ENCODE measurements around the gene ANO2.

Gene ANO2

DNA sequence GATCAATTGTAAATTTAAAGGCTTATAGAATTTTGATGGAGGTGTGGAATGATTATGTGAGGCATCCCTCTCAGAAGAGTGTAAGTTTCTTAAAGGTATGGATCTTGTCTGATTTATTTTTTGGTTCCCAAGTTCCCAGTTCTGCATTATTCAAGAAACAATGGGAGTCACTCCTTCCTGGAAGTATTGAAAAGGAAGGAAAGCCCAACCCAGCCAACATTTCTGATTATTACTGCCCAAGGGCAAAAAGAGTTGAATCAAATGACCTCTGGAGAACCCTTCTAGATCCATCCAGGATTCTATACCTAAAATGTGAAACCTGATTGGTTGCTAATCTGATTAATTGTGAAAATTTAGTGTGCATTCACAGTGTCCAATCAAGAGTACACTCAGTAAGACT, 166.2 kb downstream of the ANO2 start:
- no peak for DNase-seq (ENCODE audit: low read depth)

DNA sequence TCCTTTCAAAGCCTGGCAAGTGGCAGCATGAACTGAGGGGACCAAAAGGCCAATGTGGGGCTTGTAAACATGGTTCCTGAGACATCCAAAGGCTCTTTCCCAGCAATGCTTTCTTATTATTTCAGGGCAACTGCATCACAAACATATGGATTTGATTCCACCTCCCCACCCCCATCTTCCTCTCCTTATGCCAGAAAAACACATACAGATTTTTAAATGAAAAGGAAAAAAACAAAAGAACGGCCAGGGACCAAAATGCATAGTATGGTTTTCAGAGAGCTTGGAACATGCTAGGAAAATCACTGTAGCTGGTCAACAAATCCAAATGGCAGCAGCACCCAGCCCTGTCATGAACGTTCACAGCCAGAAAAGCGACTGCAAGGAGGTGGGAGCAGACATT, 167.6 kb downstream of the ANO2 start:
- DNase-seq (ENCODE audit: low read depth): no peak

- DNase-seq (ENCODE audit: low read depth): no peak
Observed at GRCh38 chr12:5776091-5776490, 169.0 kb downstream of the ANO2 start.

DNA sequence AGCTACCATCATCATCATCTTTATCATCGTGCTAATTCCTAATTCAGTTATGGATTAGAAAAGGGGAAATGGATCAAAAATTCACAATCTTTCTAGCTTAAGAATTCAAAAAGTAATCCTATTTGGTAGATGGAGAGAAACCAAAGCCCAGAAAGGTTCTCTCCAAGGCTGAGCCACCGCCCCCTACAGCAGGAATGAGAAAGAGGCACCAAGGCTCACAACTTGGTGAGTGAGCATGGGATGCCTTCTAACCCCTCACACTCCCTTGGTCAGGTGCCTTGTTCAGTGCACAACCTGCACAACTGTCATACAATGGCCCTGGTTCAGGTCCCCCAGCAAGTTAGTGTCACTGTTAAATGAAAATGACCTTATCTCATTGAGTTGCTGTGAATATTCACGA, 171.5 kb downstream of the ANO2 start:
- DNase-seq (ENCODE audit: low read depth): no peak

DNA sequence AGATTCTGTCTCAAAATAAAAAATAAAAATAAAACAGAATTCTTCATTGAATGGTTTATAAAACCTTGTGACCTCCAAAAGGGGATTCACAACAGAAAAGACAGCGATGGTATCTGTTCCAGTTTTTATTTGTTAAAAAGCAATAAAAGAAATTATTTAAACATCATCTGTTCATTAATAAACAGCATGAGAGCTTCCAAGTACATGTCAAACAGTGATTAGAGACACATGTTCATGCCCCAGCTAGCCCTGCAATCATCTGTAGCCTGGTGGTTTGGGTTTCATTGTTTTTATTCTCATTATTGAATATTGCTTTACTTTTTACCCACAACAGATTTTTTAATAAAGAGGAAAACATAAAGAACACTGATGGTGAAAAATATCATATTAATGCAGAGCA, 173.3 kb downstream of the ANO2 start:
- no peak for DNase-seq (ENCODE audit: low read depth)

- no peak for DNase-seq (ENCODE audit: low read depth)
Observed at GRCh38 chr12:5770727-5771126, 174.3 kb downstream of the ANO2 start.

DNA sequence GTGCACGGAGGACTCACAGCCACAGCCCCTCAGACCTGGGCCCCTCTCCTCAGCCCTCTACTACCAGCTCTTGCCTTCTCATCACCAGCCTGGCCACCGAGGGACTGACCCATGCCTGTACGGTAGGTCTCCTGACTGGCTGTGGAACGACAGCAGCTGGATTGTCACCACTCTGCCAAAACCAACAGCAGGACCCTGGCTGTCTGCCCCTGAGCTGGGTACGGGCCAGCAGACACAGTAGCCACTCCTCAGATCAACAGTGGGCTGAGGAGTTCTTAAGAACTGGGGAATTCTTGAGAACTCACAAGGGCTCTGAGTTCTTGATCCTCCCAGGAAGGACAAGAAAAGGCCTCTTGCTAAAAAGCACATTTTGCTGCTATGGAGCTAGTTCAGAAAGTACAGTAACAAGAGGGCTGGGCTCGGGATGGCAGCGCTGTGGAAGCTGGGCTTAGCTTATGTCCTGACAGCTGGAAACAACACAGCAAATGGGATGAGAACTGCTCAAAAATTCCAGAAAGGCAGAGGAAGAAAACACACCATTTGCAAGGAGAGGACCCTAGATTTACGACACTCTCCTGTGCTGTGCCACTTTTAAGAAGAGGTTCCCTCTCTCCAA, 176.4 kb downstream of the ANO2 start:
- no peak for DNase-seq (ENCODE audit: low read depth)

- no peak for DNase-seq (ENCODE audit: low read depth)
Observed at GRCh38 chr12:5768171-5768570, 176.9 kb downstream of the ANO2 start.

- no peak for DNase-seq (ENCODE audit: low read depth)
Observed at GRCh38 chr12:5758347-5758746, 186.7 kb downstream of the ANO2 start.

GRCh38 chr12:5756338-5756842, 188.7 kb downstream of the ANO2 start:
- DNase-seq (ENCODE audit: low read depth): no peak

GRCh38 chr12:5748027-5748426, 197.0 kb downstream of the ANO2 start:
- DNase-seq (ENCODE audit: low read depth): no peak

DNA sequence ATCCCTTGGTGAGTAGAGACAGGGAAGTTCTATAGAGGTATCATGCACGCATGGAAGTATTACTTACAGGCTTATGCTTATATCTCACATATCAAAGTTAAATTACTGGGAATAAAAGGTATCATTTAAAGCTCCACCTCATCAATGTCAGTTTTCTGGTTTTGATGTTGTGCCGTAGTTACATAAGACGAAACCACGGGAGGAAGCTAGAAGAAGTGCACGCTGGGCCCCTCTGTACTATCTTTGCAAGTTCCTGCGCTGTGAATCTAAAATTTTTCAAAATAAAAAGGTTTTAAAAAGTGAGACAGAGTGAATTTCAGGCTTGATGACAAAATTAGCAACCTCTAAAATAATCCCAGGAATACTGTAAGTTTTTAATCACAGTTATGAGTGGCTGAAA, 198.1 kb downstream of the ANO2 start:
- no peak for DNase-seq (ENCODE audit: low read depth)

GRCh38 chr12:5746036-5746908, 198.8 kb downstream of the ANO2 start:
- DNase-seq (ENCODE audit: low read depth): no peak

GRCh38 chr12:5745251-5745888, 199.7 kb downstream of the ANO2 start:
- DNase-seq (ENCODE audit: low read depth): peak; percentile 13

- no peak for DNase-seq (ENCODE audit: low read depth)
Observed at GRCh38 chr12:5742258-5742657, 202.8 kb downstream of the ANO2 start.

DNA sequence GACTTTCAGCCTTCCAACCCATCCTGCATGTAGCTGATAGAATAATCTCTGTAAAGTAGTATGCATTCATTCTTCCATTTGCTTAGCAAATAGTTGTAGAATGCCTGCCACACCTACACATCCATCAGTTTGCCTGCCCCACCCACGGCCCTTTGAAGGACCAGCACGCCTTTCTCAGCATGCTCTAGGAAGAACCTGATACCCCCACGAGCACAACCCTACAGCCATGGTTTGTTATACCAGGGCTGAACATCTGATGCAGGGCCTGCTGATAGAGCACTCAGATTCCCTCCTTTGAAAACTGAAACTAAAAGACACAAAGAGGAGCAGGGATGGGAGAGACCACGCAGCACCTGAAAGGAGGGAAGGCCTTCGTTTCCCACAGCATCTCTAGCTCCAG, 205.1 kb downstream of the ANO2 start:
- no peak for DNase-seq (ENCODE audit: low read depth)

- no peak for DNase-seq (ENCODE audit: low read depth)
Observed at GRCh38 chr12:5737778-5738177, 207.3 kb downstream of the ANO2 start.

- no peak for DNase-seq (ENCODE audit: low read depth)
Observed at GRCh38 chr12:5736527-5736926, 208.5 kb downstream of the ANO2 start.

- no peak for DNase-seq (ENCODE audit: low read depth)
Observed at GRCh38 chr12:5736016-5736415, 209.0 kb downstream of the ANO2 start.

GRCh38 chr12:5733916-5734315, 211.1 kb downstream of the ANO2 start:
- DNase-seq (ENCODE audit: low read depth): no peak

DNA sequence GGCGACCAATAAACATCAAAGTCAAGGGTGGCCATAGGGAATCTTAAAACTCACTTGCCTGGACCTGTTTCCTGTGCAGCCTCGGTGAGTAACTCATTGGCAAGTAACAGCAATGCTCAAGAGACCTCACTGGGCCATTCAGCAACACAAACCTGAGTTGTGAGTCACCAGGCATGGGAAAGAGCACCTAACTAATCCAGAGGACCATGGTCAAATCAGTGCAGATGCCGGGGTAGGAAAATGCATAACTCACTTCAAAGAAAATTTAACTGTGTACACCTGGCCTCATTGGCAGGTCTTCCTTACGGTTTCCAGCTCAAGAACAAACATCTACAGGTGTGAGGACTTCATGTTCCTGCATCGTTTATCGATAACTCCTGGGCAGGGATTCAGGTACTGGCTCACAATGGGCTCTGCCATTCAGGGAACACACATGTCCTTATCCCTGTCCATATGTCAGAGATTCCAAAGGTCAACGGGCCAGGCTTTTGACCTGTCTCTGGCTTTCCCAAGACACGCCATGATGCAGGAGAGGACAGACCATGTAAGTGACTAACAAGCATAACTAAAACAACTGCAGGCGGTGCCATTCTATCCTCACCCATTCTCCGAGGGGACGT, 211.8 kb downstream of the ANO2 start:
- DNase-seq (ENCODE audit: low read depth): no peak

DNA sequence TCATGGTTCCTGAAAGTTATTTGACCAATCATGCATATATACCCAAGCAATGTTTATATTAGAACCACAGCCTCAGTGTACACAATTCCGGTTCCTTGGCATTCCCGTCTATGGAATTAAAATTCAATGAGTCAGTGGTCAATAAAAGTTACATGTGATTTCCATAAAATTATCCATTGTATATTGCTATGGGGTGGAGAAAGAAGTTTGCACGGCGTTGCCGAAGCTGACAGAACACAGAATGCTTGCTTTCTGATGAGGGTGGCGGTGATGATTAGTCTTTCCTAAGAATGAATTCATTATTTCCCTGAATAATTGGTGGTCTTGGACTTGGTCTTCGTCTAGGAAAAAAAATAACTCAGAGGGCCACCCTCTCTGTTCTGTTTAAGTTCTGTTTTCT, 214.1 kb downstream of the ANO2 start:
- DNase-seq (ENCODE audit: low read depth): no peak
